Measurements from ENCODE around the gene CCDC66. TPM values are rescaled to one million over a fixed set of nuclear protein-coding genes. Genes with fewer than 3 reads are reported as not detected.
"Not testable (repeated sequence)": the region's sequence is repeated elsewhere in the genome, so short reads cannot be mapped to it uniquely, and the experiment has no call there.

Gene CCDC66
- total RNA-seq, 4 donors from 2014 or later: 39.4 to 69.5 (median 40.6) TPM

GRCh38 chr3:56591262-56591661, 34.3 kb downstream of the CCDC66 start:
- Histone ChIP-seq H3K36me3 (peaks cover 5 to 11% of the 10 kb centered on the region in 2 donors), H3K4me3 (replicated peaks in 1 of 3) (no peak overlapping the region), H3K4me1 (no peaks in the 10 kb centered on the region), H3K27ac (no peak overlapping the region), H3K9me3 (no peaks in the 10 kb centered on the region), H3K27me3 (no peaks in the 10 kb centered on the region)
- WGBS, 2 donors: 72 to 82% methylated on average over 2 of the region's 2 CpGs
- TF ChIP-seq CTCF (IDR thresholded peaks at IDR 0.05): no peak
- TF ChIP-seq POLR2A (IDR thresholded peaks at IDR 0.05): no peak
- intact Hi-C loops (cut with DNase I): no loop called here
- no peak for DNase-seq

DNA sequence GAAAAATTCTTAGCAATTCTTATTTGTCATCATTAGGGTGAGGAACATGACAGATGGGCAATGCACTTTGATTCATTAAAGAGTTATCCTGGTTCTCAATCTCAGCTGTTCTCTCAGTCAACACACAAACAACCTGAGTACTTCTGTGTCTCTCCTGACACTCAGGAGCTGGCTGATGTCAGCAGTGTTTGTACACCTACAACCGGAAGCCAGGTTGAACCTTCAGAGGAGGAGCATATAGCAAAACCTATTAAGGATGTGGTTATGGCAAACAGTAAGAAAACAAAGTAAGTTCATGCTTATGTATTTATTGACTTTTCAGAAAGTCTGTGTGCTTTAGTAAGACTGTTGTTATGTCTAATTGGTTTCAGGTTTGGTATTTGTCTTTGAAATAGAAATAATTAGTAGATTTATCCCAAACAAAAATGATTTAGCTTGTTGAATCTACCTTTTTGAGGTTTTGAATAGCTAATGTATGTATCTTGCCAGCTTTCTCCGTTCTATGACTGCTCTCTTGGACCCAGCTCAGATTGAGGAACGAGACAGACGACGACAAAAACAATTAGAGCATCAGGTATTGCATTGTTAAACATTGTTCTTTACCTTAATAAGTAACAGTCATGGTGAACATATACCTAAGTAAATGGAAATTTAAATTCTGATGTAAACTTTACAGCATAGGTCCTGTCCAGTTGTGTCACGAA, 36.6 kb downstream of the CCDC66 start:
- Histone ChIP-seq H3K27me3 (no peaks in the 10 kb centered on the region), H3K9me3 (no peaks in the 10 kb centered on the region), H3K4me3 (replicated peaks in 1 of 3) (no peak overlapping the region), H3K27ac (no peak overlapping the region), H3K4me1 (no peaks in the 10 kb centered on the region), H3K36me3 (peaks cover 5 to 11% of the 10 kb centered on the region in 2 donors)
- WGBS, 2 donors: 86% methylated on average over 6 of the region's 6 CpGs
- no peak for DNase-seq
- intact Hi-C loops (cut with DNase I): no loop called here
- TF ChIP-seq POLR2A (IDR thresholded peaks at IDR 0.05) (no peak), CTCF (IDR thresholded peaks at IDR 0.05) (no peak)

DNA sequence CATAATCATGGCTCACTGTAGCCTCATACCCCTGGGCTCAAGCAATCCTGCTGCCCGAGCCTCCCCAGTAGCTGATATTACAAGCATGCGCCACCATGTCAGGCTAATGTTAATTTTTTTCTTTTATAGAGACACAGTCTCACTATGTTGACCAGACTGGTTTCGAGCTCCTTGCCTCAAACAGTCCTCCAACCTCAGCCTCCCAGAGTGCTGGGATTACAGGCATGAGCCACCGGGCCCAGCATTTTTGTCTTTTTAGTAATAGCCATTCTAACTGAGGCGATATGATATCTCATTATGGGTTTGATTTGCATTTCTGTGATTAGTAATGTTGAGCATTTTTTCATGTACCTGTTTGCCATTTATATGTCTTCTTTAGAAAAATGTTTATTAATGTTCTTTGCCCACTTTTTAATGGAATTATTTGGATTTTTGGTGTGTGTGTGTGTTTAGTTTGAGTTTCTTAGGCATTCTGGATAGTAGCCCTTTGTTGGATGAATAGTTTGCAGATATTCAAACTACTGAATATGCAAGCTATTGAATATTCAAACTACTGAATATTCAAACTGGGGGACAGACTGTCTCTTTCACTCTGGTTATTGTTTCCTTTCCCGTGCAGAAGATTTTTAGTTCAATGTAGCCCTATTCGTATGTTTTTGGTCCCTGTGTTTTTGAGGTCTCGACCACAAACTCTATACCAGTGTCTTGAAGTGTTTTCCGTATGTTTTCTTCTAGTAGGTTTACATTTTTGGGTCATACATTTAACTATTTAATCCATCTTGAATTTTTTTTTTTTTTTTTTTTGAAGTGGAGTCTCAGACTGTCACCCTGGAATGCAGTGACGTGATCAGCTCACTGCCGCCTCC, 39.2 kb downstream of the CCDC66 start:
- TF ChIP-seq CTCF (IDR thresholded peaks at IDR 0.05) (no peak), POLR2A (IDR thresholded peaks at IDR 0.05) (no peak)
- no peak overlapping the region for H3K27ac ChIP-seq
- no peaks in the 10 kb centered on the region for H3K27me3 ChIP-seq
- no peak for DNase-seq
- intact Hi-C loops (cut with DNase I): no loop called here
- no peak overlapping the region for H3K4me3 ChIP-seq (replicated peaks in 1 of 3)
- peaks cover 5 to 11% of the 10 kb centered on the region in 2 donors for H3K36me3 ChIP-seq
- 92 to 93% methylated on average over 11 of the region's 11 CpGs for WGBS, 2 donors
- no peaks in the 10 kb centered on the region for H3K9me3 ChIP-seq
- no peaks in the 10 kb centered on the region for H3K4me1 ChIP-seq

- WGBS, 2 donors: 47 to 49% methylated on average over 2 of the region's 2 CpGs
- intact Hi-C loops (cut with DNase I): not testable (repeated sequence)
Measured at GRCh38 chr3:56608479-56608878, 51.5 kb downstream of the CCDC66 start.

GRCh38 chr3:56610669-56611335, 53.8 kb downstream of the CCDC66 start:
- intact Hi-C loops (cut with DNase I): no loop called here
- 79 to 82% methylated on average over 6 to 7 of the region's 7 CpGs for WGBS, 2 donors

More at GRCh38 chr3:56608479-56608878, 51.5 kb downstream of the CCDC66 start:
- not testable (repeated sequence) for H3K4me3 ChIP-seq (replicated peaks in 1 of 3); DNase-seq; H3K27me3 ChIP-seq; H3K27ac ChIP-seq; H3K9me3 ChIP-seq; H3K4me1 ChIP-seq
- peaks cover 2 to 10% of the 10 kb centered on the region in 2 donors for H3K36me3 ChIP-seq

More at GRCh38 chr3:56610669-56611335, 53.8 kb downstream of the CCDC66 start:
- Histone ChIP-seq H3K4me3 (replicated peaks in 1 of 3) (no peak overlapping the region), H3K27ac (no peak overlapping the region), H3K9me3 (no peaks in the 10 kb centered on the region), H3K27me3 (no peaks in the 10 kb centered on the region), H3K36me3 (peaks cover 2 to 7% of the 10 kb centered on the region in 2 donors), H3K4me1 (no peaks in the 10 kb centered on the region)
- DNase-seq: no peak
- TF ChIP-seq POLR2A (IDR thresholded peaks at IDR 0.05): no peak
- no peak for TF ChIP-seq CTCF (IDR thresholded peaks at IDR 0.05)
